Loucy (cell line): Measurements from ENCODE around the gene ACP1.

Experiments
- H2AFZ ChIP-seq: fragments of 200-600 bp; sonication (generic); 2 replicates; pipeline ENCODE4 v1.6.0; 2016; ENCODE audit warnings: antibody characterized with exemption, mild to moderate bottlenecking, low read length, moderate library complexity
- H3F3A ChIP-seq: fragments of 200-600 bp; 2 replicates; pipeline ENCODE4 v1.6.0; 2016; ENCODE audit warnings: antibody characterized with exemption, low read depth, mild to moderate bottlenecking
- H3K27me3 ChIP-seq: fragments of 200-600 bp; sonication (generic); 2 replicates; pipeline ENCODE4 v1.6.1; 2014; ENCODE audit warnings: low read length, mild to moderate bottlenecking; ENCODE audit not compliant: insufficient read depth, poor library complexity, severe bottlenecking
- H3K36me3 ChIP-seq: fragments of 200-600 bp; sonication (generic); 2 replicates; pipeline ENCODE4 v1.6.1; 2016; ENCODE audit warnings: low read length; ENCODE audit not compliant: insufficient read depth
- H3K4me1 ChIP-seq: fragments of 200-600 bp; sonication (generic); 2 replicates; pipeline ENCODE4 v1.5.1; 2014; ENCODE audit warnings: low read length, mild to moderate bottlenecking; ENCODE audit not compliant: insufficient read depth, poor library complexity, severe bottlenecking
- H3K4me2 ChIP-seq: fragments of 200-600 bp; sonication (generic); 2 replicates; pipeline ENCODE4 v1.6.0; 2014; ENCODE audit warnings: antibody characterized with exemption, low read length, low read depth, mild to moderate bottlenecking; ENCODE audit not compliant: poor library complexity, severe bottlenecking
- H3K4me3 ChIP-seq: fragments of 200-600 bp; sonication (generic); 2 replicates; pipeline ENCODE4 v1.5.1; 2014; ENCODE audit warnings: low read length, mild to moderate bottlenecking, mixed read lengths; ENCODE audit not compliant: poor library complexity, severe bottlenecking
- H3K79me2 ChIP-seq: fragments of 200-600 bp; sonication (generic); 2 replicates; pipeline ENCODE4 v1.6.1; 2014; ENCODE audit warnings: low read length; ENCODE audit not compliant: insufficient read depth
- H3K9ac ChIP-seq: fragments of 200-600 bp; sonication (generic); 2 replicates; pipeline ENCODE4 v1.6.0; 2014; ENCODE audit warnings: mild to moderate bottlenecking, low read depth, low read length, moderate library complexity; ENCODE audit not compliant: poor library complexity, severe bottlenecking
- H3K9me2 ChIP-seq: fragments of 200-600 bp; sonication (generic); replicated peaks from 2 replicates; pipeline ENCODE4 v1.6.1; 2016; ENCODE audit warnings: low read depth, low read length, mixed read lengths
- H3K9me3 ChIP-seq: fragments of 200-600 bp; sonication (generic); 2 replicates; pipeline ENCODE4 v1.6.1; 2014; ENCODE audit warnings: mild to moderate bottlenecking, antibody characterized with exemption, low read length, low read depth; ENCODE audit not compliant: insufficient read depth
- H4K20me1 ChIP-seq: fragments of 200-600 bp; sonication (generic); 2 replicates; pipeline ENCODE4 v1.6.0; 2014; ENCODE audit warnings: antibody characterized with exemption, low read length, mild to moderate bottlenecking; ENCODE audit not compliant: insufficient read depth, poor library complexity, severe bottlenecking
- CTCF ChIP-seq: fragments of 200-600 bp; sonication (generic); conservative IDR thresholded peaks from 2 replicates; pipeline ENCODE4 v1.5.1; 2014; ENCODE audit warnings: mild to moderate bottlenecking, antibody characterized with exemption, low read length
- EZH2phosphoT487 ChIP-seq: fragments of 200-600 bp; IDR thresholded peaks from 2 replicates; pipeline ENCODE4 v1.6.1; 2018; ENCODE audit warnings: antibody characterized with exemption, mild to moderate bottlenecking, moderate library complexity, borderline replicate concordance

ACP1 gene

GRCh38 chr2:280650-281110 lies 15.9 kb downstream of the ACP1 start:
- TF ChIP-seq EZH2phosphoT487 (no peak), CTCF (no peak)
- Histone ChIP-seq H4K20me1 (peaks cover 3% of the 10 kb centered on the region), H3K27me3 (no peaks in the 10 kb centered on the region), H3K9ac (no peak overlapping the region), H3K36me3 (peaks cover 65% of the 10 kb centered on the region), H3K4me3 (no peak overlapping the region), H3K4me2 (no peak overlapping the region), H3F3A (no peaks in the 10 kb centered on the region), H2AFZ (no peak overlapping the region), H3K79me2 (peaks cover 4% of the 10 kb centered on the region; the same call in 1 of the 2 replicates), H3K9me3 (no peaks in the 10 kb centered on the region), H3K4me1 (no peaks in the 10 kb centered on the region), H3K9me2 (no peaks in the 10 kb centered on the region)

GRCh38 chr2:281381-281780 lies 16.6 kb downstream of the ACP1 start:
- no peak overlapping the region for H2AFZ ChIP-seq
- no peaks in the 10 kb centered on the region for H3K9me3 ChIP-seq
- no peaks in the 10 kb centered on the region for H3K4me1 ChIP-seq
- H3K4me3 ChIP-seq, result no peak overlapping the region
- no peak for TF ChIP-seq EZH2phosphoT487
- no peak for TF ChIP-seq CTCF
- H3K9ac ChIP-seq, result no peak overlapping the region
- no peaks in the 10 kb centered on the region for H3K9me2 ChIP-seq
- H3K79me2 ChIP-seq, result no peaks in the 10 kb centered on the region
- no peaks in the 10 kb centered on the region for H3F3A ChIP-seq
- H4K20me1 ChIP-seq, result no peaks in the 10 kb centered on the region
- no peaks in the 10 kb centered on the region for H3K27me3 ChIP-seq
- H3K36me3 ChIP-seq, result peaks cover 60% of the 10 kb centered on the region
- no peak overlapping the region for H3K4me2 ChIP-seq

- no peaks in the 10 kb centered on the region for H4K20me1 ChIP-seq
These were observed 17.9 kb downstream of the ACP1 start for GRCh38 chr2:282371-283263.

More at GRCh38 chr2:282371-283263, 17.9 kb downstream of the ACP1 start:
- H3K36me3 ChIP-seq, result peaks cover 48% of the 10 kb centered on the region
- H3F3A ChIP-seq, result no peaks in the 10 kb centered on the region
- no peak overlapping the region for H3K4me2 ChIP-seq
- H3K9ac ChIP-seq, result no peak overlapping the region
- H3K4me3 ChIP-seq, result no peak overlapping the region
- TF ChIP-seq EZH2phosphoT487 (no peak), CTCF (no peak)
- H3K9me3 ChIP-seq, result no peaks in the 10 kb centered on the region
- no peak overlapping the region for H2AFZ ChIP-seq
- H3K27me3 ChIP-seq, result no peaks in the 10 kb centered on the region
- H3K79me2 ChIP-seq, result no peaks in the 10 kb centered on the region
- H3K4me1 ChIP-seq, result no peaks in the 10 kb centered on the region
- H3K9me2 ChIP-seq, result no peaks in the 10 kb centered on the region
